SW480 (cell line): ENCODE results near the gene MMP17.

ENCODE experiments used
- DNase-seq: peaks from one replicate; pipeline ENCODE4 v3.0.0-alpha.2; 2016; ENCODE audit warnings: low spot score

The MMP17 gene

DNA sequence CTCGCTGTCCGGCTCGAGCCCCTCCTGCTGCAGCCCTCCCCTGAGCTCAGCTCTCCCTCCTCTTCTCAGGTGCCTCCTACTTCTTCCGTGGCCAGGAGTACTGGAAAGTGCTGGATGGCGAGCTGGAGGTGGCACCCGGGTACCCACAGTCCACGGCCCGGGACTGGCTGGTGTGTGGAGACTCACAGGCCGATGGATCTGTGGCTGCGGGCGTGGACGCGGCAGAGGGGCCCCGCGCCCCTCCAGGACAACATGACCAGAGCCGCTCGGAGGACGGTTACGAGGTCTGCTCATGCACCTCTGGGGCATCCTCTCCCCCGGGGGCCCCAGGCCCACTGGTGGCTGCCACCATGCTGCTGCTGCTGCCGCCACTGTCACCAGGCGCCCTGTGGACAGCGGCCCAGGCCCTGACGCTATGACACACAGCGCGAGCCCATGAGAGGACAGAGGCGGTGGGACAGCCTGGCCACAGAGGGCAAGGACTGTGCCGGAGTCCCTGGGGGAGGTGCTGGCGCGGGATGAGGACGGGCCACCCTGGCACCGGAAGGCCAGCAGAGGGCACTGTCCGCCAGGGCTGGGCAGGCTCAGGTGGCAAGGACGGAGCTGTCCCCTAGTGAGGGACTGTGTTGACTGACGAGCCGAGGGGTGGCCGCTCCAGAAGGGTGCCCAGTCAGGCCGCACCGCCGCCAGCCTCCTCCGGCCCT lies 22.8 kb downstream of the MMP17 start:
- no peak for DNase-seq

DNA sequence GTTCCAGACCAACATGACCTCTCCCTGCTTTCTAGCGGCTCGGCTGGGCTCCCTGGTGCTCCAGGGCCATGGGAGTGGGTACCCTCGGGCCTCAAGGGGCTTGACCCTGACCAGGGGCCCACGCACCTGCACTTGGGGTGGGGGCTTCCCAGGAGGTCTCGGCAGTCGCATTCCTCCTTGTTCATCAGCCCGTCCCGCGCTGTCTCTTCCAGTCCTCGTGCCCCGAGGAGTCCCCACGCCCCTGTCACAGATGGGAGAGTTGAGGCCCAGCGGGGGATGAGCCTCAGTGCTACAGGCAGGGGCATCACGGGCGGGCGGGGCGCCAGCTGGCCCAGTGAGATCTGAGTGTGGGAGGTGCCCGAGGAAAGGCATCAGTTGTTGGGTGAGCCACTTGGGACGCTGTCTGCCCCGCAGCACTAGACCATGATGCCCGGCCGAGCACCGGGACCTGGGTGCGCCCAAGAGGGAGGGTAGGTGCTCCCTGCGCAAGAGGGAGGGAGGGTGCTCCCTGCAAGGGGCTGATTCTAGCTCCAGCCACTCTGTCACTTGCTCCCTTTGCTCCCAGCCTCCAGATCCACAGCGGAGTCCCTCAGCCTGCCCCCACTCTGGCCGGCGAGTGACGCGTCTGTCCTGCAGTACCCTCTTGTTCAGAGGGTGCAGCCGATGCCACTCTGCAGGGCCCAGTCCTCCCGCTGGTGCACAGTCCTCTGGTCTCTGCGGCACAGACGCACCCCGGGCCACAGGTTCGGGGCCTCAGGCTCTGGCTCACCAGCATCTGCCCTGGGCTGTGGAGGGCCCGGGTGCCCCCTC lies 23.8 kb downstream of the MMP17 start:
- DNase-seq: no peak

DNA sequence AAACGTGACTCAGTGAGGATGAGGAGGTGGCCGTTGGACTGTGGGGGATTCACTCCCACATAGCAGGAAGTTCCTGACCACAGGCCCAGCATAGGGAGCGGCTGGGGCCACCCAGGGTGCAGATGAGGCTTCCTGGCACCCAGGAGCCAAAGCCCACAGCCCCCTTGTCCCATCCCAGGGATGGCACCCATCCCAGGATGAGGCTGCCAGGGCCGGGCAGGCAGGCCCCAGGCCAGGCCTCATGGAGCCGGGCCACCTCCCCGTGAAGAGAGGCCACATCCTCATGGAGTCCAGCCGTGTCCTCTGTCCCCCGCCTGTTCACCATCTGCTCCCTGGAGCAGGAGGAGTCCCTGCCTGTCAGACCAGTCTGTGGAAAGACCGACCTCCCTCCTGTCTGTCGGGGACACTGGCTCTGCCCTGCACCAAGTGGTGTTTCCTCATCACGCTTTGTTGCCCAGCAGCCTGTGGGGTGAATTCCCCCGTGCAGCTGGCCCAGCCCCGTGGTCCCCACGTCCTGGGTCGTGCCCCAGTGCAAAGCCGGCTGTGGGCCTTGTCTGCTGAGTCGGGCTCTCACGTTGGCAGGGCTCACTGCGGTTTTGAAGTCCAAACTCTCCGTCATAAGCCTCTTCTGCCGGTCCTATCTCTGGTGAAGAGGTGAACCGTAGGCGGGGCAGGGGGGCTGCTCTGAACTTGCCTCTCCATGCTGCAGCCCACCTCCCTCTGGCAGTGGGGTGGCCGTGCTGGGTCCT lies 24.5 kb downstream of the MMP17 start:
- no peak for DNase-seq

DNA sequence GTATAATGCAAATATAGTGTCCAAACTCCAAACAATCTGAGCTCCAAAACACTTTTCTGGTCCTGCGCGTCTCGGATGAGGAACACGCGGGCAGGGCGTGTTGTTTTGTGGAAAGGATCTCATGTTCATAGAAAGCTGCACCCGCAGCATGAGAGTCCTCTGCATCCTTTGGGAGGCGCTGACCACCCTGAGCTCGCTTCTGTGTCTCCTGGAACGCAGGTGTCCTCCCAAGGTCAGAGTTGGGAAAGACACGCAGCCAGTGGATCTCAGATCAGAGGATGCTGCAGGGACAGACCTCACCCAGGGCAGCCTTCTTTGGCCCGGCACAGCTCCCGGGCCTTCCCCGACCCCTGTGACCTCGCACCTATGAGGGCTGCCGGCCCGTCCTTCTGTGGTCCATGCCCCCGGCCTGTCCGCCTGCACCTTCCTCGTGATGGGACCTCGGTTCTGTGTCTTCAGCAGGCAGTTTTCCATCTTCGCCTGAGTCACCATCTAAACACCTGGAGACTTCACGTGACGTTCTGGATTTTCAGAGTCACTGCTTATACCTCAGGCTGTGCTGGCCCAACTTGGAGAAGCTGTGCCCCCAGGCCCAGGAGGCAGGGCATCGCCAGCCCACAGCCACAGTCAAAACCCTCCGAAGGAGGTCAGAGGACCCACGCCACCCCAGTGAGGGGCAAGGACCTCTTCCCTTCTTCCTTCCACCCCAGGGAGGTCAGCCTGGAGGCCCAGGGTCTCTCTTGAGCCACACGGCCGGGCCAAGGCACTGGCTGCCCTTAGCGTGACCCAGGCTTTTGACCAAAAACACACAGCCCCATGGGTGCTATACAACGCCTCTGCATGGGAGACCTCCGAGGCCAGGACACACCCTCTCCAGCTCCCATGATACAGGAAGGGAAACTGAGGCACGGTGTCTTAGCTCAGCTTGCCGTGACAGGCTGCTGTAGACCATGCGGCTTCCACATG lies 25.9 kb downstream of the MMP17 start:
- DNase-seq: no peak

DNA sequence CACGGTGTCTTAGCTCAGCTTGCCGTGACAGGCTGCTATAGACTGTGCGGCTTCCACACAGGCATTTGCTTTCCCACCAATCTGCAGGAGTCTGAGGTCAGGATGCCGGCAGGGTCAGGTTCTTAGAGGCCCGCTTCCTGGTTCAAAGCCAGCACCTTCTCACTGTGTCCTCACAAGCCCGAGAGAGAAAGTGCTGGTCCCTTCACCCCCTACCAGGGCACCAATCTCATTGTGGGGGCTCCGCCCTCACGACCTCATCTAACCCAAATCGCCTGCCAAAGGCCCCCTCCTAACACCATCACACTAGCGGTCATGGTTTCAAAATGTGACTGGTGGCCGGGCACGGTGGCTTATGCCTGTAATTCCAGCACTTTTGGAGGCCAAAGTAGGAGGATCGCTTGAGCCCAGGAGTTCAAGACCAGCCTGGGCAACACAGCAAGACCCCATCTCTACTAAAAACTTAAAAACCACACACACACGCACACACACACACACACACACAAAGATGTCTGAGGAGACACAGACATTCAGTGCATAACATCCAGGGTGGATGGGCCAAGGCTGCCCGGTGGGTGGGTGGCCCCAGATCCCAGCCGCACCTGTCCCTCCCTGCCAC lies 26.8 kb downstream of the MMP17 start:
- no peak for DNase-seq

DNA sequence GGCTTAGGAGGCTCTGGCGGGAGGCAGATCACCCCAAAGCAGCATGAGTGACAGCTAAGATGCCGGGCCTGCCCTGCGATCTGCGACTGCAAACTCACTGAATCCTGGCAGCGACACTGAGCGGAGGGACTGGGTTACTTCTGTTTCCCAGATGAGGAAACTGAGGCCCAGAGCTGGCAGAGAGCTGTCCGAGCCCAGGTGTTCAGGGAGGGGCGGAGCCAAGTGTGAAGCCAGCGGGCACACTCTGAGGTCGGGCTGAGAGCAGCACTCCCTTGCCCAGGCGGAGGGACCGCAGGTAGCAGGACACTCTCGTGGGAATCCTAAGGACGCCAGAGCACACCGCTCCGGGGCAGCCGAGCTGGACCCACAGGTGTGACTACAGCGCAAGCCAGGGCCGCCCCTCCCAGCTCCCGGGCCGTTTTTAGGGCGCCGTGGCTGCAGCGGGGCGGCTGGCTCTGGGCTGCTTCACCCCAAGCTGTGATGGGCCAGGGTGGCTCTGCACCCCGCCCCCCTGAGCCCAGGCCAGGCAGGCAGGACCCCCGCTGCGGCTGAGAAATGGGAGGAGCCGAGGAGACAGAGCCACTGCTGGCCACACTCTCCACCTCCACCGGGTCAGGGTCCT lies 27.4 kb downstream of the MMP17 start:
- DNase-seq: no peak

DNA sequence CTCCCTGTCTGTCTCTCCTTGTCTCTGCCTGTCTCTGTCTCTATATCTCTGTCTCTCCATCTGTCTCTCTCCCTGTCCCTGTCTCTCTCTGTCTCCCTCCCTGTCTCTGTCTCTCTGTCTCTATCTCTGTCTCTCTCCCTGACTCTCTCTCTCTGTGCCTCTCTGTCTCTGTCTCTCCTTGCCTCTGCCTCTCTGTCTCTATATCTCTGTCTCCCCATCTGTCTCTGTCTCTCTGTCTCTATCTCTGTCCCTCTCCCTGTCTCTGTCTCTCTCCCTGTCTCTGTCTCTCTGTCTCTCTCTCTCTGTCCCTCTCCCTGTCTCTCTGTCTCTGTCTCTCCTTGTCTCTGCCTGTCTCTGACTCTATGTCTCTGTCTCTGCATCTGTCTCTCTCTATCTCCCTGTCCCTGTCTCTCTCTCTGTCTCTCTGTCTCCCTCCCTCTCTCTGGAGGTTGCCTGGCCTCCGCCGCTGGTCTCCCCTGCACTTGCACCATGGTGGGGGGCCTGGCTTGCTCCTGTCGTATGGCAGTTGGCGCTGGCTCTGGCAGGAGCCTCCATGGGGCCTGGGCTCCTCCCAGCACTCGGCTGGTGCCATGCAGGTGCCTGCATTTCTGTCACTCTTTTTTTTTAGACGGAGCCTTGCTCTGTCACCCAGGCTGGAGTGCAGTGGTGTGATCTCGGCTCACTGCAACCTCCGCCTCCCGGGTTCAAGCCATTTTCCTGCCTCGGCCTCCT lies 28.3 kb downstream of the MMP17 start:
- DNase-seq: no peak

DNA sequence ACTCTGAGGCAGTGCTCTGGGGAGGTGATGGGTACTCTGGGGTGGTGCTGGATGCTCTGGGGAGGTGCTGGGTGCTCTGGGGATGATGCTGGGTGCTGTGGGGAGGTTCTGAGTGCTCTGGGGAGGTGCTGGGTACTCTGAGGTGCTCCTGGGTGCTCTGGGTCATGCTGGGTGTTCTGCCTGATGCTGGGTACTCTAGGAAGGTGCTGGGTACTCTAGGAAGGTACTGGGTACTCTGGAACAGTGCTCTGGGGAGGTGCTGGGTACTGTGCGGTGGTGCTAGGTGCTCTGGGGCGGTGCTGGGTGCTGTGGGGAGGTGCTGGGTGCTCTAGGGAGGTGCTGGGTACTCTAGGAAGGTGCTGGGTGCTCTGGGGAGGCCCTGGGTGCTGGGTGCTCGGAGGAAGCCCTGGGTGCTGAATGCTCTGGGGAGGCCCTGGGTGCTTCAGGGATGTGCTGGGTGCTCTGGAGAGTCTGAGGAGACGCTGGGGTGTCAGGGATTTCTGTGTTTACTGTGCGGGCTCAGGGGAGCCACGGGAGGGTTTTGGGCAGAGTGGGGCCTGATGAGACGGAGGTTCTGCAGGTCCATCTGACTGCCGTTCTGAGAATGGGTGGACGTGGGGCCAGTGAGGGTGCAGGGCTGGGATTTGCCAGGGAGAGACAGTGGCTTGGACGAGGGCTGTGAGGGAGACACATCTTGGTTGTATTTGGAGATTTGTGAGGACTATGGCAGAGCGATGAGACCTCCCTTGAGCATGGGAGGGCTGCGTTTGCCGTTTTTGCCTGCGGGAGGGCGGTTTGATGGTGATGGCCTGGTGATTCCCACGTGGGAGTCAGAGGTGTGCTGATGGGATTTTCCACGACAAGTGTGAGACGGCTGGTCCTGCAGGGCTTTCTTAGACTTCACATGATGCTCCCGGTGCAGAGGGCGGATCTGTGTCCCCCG lies 30.0 kb downstream of the MMP17 start:
- no peak for DNase-seq

DNA sequence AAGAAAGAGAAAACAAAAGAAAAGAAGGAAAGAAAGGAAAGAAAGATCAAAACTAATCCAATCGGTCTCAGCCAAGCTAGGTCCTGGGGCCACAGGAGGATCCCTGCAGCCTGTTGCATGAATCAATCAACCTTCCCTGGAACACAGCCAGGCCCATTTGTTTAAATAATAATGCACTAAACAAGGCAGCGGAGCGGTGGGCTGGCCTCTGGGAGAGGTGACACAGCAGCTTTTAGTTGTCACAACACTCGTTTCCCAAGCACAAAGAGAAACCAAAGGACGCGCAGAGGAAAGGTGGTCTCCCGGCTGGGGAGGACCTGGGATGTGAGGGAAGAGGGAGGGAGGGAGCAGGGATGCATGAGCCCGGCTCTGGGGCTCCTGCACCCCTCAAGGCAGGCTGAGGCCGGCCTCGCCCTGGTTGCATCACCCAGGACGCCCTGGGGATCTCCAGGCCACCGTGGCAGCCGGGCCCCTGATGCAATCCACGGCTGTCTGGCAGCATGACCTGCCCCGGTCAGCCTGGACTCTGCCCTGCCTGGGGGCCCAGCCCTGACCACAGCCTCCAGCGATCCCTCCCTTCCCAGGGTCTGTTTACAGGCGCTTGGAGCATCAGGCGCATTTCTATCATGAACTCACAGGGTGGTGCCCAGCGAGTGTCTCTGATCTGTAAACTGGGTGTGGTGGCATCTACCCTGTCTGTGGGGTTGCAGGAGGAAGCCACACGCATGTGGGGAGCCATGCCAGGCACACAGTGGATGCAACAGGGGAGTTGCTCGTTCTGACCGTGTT lies 32.5 kb downstream of the MMP17 start:
- DNase-seq: peak; percentile 97

DNA sequence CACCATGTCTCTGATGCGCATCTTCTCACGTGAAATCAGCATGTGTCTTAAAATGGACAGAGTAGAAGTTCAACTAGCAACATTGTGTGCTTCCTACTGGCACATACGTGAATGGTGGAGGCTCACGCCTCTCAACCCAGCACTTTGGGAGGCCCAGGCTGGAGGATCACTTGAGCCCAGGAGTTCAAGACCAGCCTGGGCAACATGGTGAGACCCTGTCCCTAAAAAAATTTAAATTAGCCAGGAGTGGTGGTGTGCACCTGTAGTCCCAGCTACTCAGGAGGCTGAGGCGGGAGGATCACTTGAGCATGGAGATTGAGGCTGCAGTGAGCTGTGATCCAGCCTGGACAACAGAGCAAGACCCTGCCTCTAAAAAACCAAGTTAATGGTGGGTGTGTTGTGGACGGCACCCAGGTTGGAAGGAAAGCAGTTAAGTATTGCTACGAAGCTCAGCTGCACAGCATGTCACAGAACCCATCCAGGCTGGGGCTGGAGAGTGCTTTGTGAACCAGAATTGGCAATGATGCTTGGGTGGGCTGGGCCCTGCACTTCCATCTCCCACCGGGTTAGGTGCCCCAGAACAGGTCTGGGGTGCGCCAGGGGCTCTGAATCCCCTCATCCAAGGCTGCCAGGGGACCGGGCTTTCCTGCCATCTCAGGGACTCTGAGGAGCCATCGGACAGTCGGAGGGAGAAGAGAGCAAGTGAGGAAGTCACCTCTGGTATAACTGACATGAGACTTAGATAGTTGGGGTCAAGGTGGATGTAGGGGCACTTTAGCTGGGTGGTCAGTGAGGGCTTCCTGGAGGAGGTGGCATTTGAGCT lies 33.3 kb downstream of the MMP17 start:
- DNase-seq: no peak

DNA sequence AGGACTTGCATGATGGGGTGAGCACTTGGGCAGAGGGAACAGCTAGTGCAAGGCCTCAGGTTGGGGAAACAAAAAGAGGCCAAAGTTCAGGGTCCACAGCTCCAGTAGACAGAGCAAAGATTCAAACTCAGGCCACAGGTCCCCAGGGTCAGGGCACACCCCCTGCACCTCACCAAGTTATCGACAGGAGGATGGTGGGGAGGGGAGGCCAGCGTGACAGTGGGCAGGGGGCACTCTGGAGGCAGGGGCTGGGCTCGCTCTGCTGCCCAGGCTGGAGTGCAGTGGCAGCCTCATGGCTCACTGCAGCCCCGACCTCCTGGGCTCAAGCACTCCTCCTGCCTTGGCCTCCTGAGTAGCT lies 33.9 kb downstream of the MMP17 start:
- DNase-seq: no peak

DNA sequence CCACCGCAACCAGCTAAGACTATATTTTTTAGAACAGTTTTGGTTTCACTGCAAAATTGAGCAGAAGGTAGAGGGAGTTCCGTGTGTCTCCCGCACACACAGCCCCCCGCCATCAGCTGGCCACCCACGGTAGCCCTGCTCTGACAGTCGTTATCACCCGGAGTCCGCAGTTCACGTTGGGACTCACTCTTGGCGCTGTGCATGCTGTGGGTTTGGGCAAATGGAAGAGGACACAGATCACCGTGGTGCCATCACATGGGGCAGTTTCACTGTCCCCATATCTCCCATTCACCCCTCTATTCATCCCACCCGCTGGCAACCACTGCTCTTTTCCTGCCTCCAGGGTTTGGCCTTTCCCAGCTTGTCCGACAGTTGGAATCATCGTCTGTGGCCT lies 34.4 kb downstream of the MMP17 start:
- no peak for DNase-seq

DNA sequence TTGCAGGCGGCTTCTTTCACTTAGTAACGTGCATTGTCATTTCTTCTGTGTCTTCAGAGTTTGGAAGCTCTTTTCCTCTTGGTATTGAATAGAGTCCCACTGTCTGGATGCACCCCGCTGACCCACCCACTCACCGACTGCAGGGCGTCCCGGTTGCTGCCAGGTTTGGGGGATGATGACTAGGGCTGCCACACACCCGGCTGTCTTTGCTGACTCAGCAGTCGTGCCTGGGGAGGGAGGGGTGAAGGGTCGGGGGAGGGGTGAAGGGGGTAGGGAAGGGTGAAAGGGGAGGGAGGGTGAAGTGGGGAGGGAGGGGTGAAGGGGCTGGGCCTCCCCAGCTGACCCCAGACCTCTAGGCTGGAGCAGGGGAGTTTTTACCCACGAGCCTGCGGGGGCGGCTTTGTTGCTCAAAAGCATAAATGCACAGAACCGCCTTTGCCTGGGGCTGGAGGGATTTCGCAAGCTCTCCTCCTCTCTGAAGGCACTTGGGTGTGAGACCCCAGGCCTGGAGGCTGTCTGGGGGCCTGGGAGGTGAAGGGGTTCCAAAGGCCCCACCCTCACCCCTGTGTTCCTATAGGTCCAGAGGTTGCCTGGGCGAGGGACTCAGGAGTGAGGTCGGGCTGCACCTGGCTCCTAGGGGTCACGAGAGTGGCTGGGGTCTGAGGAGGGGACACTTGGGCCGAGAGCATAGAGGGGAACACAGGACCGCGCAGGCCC lies 35.0 kb downstream of the MMP17 start:
- DNase-seq: no peak

DNA sequence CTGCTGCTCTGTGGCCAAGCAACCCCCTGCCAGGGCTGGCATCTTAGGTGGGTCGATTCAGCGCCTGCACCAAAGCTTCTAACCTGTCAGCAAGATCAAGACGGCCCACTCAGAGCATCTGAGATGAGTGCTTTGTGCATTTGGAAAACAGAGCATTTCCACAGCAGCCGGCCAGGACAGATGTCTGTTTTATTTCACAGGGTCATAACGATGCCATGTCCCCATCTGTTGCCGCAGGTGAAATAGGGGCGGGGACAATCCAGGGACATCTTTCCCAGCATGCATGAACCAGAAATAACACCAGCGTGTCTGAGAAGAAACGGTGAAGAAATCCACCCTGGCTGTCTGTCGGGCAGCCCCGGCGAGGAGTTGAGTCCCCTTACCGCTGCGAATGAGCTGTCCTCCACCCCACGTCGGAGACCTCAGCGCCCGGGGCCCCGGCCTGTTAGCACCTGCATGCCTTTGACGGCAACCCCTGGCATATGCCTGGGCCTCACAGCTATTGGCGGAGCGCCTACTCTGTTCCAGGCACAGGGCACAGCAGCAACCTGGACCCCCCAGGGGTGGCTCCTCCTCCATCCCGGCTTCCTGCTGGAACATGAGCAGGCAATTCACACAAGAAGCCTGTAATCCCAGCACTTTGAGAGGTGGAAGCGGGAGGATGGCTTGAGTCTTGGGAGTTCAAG lies 35.7 kb downstream of the MMP17 start:
- DNase-seq: no peak

DNA sequence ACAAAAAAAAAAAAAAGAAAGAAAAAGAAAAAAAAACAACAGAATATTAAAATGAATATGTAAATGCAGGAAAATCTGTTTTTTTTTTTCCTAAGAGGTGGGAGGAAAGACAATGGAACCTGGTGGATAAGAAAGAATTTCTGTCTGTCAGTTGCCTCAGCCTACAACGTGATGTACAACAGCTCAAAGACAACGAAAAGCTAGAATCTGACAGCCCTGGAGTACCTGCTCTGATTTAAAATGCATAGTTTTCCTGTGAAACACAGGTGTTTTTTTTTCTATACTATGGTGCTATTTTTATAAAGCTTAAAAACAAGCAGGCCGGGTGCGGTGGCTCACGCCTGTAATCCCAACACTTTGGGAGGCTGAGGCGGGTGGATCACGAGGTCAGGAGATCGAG lies 36.3 kb downstream of the MMP17 start:
- no peak for DNase-seq
